ENCODE measurements around the gene PDPR.
"Not testable (repeated sequence)": the region's sequence is repeated elsewhere in the genome, so short reads cannot be mapped to it uniquely, and the experiment has no call there.

GRCh38 chr16:70187858-70188607 is 73.9 kb downstream of the PDPR start:
- TF ChIP-seq POLR2A, CTCF (IDR thresholded peaks at IDR 0.05): not testable (repeated sequence)
